Measurements from ENCODE around the gene ZGLP1.
"Not testable (repeated sequence)": the region's sequence is repeated elsewhere in the genome, so short reads cannot be mapped to it uniquely, and the experiment has no call there.

ZGLP1 gene

GRCh38 chr19:10292789-10293636, 16.6 kb downstream of the ZGLP1 start:
- DNase-seq, result no peak

DNA sequence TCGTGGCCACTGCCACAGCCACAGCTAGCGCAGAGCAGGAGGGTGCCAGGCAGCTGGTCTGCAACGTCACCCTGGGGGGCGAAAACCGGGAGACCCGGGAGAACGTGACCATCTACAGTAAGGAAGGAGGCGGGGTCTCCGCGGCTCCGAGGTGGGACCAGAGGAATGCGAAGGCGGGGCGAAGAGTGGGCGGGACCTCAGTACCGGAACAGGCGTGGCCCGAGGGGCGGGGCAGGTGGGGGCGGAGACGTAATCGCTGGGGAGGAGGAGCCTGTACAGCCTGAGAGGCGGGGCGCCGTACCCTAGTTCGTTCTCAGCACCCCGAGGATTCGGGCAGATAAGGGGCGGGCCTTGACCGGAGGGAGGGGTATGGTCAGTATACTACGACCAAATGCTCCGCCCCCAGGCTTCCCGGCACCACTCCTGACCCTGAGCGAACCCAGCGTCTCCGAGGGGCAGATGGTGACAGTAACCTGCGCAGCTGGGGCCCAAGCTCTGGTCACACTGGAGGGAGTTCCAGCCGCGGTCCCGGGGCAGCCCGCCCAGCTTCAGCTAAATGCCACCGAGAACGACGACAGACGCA, 17.3 kb downstream of the ZGLP1 start:
- peak; percentile 83 for DNase-seq

- peak in 1 of 2 experiments; percentile 24 for DNase-seq
Observed at GRCh38 chr19:10291554-10292205, 17.9 kb downstream of the ZGLP1 start.

GRCh38 chr19:10290876-10291553, 18.6 kb downstream of the ZGLP1 start:
- peak; percentile 67 to 76 for DNase-seq

GRCh38 chr19:10290357-10290875, 19.2 kb downstream of the ZGLP1 start:
- peak; percentile 19 to 26 for DNase-seq

DNA sequence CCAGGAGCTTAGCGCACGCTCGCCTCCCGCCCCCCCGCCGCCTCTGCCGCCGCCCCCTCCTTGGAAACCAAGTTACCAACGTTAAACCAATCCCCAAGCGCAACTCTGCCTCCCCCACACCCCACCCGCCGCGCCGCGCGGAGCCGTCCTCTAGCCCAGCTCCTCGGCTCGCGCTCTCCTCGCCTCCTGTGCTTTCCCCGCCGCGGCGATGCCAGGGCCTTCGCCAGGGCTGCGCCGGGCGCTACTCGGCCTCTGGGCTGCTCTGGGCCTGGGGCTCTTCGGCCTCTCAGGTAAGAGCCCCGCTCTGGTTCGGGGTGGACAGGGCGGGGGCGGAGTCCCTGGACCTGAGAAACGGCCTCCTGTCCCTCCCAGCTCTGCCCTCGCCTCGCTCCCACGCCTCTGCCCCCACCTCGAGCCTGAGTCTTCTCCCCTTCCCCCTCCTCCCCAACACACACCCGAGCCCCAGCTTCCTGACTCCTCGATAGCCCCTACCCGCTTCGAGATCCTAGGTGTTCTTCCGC, 19.7 kb downstream of the ZGLP1 start, which contains the start of gene ICAM5:
ICAM5 (plus strand) TSS at position 117 of the 521 bp plus-strand sequence; CDS start at position 209, 92 bp downstream.
- DNase-seq, result peak; percentile 50 to 52

DNA sequence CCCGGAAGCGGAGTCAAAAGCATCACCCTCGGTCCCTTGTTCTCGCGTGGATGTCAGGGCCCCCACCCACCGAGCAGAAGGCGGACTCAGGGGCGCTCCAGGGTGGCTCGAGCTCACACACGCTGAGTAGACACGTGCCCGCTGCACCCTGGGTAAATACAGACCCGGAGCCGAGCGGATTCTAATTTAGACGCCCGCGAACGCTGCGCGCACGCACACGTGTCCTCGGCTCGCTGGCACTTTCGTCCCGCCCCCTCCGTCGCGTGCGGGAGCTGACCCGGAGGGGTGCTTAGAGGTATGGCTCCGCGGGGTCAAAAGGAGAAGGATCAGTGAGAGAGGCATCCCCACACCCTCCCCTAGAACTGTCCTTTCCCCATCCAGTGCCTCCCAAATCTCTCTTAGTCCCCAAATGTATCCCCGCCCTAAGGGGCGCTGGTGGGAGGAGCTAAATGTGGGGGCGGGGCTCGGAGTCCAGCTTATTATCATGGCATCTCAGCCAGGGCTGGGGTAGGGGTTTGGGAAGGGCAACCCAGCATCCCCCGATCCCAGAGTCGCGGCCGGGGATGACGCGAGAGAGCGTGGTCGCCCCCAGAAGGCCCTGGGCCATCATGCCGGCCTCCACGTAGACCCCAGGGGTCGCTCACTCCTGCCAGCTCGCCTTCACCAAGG, 20.3 kb downstream of the ZGLP1 start:
- peak; percentile 70 to 76 for DNase-seq

DNA sequence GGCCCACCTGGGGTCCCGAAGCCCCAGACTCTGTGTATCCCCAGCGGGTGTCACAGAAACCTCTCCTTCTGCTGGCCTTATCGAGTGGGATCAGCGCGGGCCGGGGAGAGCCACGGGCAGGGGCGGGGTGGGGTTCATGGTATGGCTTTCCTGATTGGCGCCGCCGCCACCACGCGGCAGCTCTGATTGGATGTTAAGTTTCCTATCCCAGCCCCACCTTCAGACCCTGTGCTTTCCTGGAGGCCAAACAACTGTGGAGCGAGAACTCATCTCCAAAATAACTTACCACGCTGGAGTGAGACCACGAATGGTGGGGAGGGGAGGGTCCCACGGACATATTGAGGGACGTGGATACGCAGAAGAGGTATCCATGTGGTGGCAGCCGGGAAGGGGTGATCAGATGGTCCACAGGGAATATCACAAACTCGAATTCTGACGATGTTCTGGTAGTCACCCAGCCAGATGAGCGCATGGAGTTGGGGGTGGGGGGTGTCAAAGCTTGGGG, 20.9 kb downstream of the ZGLP1 start:
- peak; percentile 55 to 63 for DNase-seq

GRCh38 chr19:10286803-10287737, 22.5 kb downstream of the ZGLP1 start, which contains the start of gene ICAM4:
TSS of gene ICAM4 (plus strand) at chr19:10286955. CDS start at chr19:10287013, 58 bp downstream.
- DNase-seq, result peak; percentile 58 to 63

DNA sequence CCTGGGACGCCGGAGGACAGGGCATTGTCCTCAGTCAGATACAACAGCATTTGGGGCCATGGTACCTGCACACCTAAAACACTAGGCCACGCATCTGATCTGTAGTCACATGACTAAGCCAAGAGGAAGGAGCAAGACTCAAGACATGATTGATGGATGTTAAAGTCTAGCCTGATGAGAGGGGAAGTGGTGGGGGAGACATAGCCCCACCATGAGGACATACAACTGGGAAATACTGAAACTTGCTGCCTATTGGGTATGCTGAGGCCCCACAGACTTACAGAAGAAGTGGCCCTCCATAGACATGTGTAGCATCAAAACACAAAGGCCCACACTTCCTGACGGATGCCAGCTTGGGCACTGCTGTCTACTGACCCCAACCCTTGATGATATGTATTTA, 24.2 kb downstream of the ZGLP1 start:
- no peak for DNase-seq

GRCh38 chr19:10284960-10285278, 24.7 kb downstream of the ZGLP1 start:
- DNase-seq, result no peak

DNA sequence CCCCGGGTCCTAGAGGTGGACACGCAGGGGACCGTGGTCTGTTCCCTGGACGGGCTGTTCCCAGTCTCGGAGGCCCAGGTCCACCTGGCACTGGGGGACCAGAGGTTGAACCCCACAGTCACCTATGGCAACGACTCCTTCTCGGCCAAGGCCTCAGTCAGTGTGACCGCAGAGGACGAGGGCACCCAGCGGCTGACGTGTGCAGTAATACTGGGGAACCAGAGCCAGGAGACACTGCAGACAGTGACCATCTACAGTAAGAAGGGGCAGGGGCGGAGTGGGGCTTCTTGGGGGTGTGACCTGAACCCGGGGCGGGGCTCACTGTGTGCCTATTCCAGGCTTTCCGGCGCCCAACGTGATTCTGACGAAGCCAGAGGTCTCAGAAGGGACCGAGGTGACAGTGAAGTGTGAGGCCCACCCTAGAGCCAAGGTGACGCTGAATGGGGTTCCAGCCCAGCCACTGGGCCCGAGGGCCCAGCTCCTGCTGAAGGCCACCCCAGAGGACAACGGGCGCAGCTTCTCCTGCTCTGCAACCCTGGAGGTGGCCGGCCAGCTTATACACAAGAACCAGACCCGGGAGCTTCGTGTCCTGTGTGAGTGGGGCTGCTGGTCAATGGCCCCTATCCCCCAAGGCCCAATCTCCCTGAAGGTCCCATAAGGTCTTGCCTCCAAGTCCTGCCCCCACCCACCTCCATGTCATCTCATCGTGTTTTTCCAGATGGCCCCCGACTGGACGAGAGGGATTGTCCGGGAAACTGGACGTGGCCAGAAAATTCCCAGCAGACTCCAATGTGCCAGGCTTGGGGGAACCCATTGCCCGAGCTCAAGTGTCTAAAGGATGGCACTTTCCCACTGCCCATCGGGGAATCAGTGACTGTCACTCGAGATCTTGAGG, 25.3 kb downstream of the ZGLP1 start:
- no peak for DNase-seq

GRCh38 chr19:10283301-10284064, 26.1 kb downstream of the ZGLP1 start:
- no peak for DNase-seq

DNA sequence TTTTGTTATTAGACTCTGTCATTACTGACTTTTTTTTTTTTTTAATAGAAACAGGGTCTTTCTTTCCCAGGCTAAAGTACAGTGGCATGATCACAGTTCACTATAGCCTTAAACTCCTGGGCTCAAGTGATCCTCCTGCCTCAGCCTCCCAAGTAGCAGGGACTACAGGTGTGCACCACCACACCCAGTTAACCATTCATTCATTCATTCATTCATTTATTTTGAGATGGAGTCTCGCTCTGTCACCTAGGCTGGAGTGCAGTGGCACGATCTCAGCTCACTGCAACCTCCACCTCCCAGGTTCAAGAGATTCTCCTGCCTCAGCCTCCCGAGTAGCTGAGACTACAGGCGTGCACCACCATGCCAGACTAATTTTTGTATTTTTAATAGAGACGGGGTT, 27.6 kb downstream of the ZGLP1 start:
- DNase-seq, result not testable (repeated sequence)

DNA sequence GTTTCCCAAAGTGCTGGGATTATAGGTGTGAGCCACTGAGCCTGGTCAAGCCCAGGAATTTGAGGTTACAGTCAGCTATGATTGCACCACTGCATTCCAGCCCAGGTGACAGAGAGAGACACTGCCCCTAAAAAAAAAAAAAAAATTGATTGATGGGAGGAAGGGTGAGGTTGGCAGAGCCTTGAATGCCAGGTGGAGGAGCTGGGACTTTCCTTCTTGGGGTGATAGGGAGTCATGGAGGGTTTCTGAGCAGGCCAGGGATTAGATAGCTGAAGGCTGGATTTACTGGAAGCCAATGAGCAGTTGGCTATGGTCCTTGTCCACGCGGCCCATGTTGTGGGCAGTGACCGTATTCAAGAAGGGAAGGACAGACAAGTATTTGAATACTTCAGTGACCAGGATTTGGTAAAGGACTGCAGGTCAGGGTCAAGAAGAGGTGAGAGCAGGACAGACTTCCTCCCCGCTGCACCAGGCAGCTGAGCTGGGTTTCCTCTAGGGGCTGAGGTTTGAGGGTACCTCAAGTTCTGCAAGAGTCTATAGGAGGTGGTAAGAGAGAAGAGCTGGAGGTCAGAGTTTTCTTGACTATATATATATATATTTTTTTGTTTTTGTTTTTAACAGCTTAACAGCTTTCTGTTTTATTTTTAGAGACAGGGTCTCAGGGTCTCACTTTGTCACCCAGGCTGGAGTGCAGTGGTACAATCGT, 29.7 kb downstream of the ZGLP1 start:
- DNase-seq, result no peak

- no peak for DNase-seq
Observed at GRCh38 chr19:10278935-10279334, 30.7 kb downstream of the ZGLP1 start.

GRCh38 chr19:10277795-10278589, 31.6 kb downstream of the ZGLP1 start:
- DNase-seq, result no peak

All from activated CD4-positive, alpha-beta T cell treated with anti-CD3 and anti-CD28 coated beads, Interleukin-2, amount 50 U/mL, for 48 hours (primary cell).